ENCODE data around the gene DLGAP3.

The DLGAP3 gene

DNA sequence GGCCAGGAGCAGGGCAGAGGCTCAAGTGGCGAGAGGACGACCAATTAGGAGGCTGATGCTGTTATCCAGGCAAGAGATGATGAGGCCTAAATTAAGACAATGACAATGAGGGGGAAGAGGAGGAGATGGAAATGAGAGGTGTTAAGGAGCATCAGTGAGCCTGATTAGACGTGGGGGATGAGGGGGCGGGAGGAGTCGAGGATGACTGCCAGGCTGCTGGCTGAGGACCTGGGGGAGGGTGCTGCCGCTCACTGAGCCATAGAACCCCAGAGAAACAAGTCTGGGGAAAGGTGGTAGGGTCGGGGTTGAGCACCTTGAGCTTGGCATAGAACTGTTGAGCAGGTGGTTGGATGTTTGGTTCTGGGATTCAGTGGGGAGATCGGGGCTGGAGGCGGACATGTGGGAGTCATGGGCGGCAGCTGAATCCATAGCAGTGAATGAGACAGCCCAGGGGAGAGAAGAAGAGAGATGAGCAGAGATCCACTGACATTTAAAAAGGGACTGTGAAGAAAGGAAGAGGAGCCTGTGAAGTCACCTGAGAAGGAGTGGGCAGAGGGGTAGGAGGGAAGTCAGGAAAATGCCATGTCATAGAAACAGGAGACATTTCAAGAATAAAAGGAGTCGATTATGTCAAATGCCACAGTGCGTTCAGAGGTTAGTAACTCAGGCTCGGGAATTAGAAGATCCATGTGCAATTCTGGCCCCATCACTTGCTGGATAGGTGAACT is 28.5 kb downstream of the DLGAP3 start:
- no peak for DNase-seq

DNA sequence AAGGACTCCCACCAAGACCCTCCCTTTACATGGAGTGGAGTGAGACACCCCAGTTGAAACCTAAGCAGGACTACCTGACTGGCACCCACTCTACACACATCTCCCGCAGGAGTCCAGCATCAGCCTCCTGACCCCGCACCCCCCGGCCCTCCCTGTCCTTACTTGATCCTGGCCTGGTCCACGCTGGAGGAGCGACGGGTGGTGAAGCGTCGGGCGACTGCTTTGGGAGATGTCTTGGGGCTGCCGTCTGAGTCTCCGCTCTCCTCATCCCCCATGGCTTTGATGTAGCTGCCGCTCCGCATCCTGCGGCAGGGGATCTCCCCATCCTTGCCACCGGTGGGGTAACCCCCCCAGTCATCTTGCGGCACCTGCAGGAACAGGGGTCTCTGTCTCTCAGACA is 29.5 kb downstream of the DLGAP3 start:
- DNase-seq: no peak

DNA sequence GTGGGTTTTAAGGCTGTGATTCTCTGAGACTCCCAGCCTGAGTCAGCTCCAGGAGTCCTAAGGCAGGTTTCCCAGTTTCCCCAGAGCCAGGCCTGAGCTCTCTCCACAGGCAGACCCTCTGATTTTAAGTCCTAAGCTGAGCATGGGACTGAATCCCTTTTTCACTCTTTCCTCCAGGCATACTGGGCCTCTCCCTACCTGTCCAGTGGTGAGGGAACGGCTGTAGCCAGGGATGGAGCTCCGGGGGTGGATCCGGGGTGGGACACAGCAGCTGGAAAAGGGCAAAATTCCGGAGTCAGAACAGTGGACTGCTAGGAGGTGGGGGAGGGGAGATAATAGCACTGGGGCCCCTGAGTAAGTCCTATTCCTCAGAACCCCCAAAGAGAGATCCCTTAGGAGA is 30.0 kb downstream of the DLGAP3 start:
- DNase-seq: no peak

DNA sequence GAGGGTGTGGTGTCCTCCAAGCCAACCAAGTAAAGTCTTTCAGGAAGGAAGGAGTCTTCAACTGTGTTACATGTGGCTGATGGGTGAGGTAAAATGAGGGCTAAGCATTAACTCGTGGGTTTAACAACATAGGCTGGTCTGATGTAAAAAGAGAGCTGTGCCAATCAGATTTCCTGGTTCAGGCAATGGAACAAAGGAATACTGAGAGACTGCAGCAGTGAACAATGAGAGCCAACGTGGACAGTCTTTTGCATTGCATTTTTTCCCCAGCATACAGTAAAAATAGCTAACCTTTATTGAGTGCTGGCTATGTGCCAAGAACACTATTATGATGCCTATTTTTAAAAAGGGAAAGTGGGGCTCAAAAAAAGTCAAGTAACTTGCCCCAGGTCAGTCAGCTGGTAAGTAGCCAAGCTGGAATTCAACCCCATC is 31.1 kb downstream of the DLGAP3 start:
- DNase-seq: no peak

DNA sequence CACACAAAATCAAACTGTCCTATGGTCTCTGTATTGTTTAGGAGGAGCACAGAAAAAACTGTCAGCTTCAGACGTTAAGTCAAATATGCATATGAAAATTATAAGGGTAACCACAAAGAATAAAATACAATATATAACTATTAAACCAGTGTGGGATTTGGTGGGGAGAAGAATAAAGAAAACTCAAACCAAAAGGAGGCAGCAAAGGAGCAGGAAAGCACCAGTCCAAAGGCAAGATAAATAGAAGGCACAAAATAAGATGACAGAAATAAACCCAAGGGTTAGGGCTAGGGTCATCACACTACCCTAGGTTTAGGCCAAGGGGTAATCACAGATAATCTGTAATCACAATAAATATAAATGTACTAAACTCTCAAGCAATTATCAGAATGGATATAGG is 32.8 kb downstream of the DLGAP3 start:
- no peak for DNase-seq

DNA sequence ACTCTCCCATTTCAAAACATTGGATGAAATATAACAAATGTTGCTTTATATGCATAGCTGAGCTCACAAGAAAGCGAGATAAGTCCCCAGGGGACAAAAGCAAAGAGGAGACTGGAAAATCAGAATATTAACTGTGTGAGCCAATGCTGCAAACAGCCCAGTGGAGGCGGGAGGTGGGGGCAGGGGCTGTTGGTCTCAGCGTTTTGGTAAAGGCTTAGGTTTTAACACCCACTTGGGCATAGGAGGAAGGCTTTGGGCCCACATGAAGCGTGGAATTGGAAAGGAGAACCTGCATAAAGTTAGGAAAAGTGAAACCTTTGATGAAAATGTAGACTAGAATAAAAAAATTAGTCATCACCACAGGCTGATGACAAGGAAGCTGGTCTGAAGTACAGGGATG is 39.7 kb downstream of the DLGAP3 start:
- DNase-seq: no peak

DNA sequence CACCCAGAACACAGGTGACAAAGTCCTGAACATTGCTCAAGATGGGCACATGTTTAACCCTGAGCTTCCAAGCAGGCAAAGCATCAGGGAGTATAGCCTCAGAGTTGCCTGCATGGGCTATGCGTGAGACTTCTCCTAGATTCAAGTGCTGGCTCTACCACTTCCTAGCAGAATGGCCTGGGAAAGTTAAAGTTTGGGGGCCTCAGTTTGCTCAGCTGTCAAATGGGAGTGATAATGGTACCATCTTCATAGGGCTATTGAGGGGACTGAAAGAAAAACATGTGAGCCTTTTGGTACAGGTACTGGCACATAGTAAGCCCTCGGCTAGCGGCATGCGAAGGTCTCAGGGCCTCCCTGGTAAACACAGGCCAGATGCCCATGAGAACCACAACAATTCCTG is 41.9 kb downstream of the DLGAP3 start:
- no peak for DNase-seq

DNA sequence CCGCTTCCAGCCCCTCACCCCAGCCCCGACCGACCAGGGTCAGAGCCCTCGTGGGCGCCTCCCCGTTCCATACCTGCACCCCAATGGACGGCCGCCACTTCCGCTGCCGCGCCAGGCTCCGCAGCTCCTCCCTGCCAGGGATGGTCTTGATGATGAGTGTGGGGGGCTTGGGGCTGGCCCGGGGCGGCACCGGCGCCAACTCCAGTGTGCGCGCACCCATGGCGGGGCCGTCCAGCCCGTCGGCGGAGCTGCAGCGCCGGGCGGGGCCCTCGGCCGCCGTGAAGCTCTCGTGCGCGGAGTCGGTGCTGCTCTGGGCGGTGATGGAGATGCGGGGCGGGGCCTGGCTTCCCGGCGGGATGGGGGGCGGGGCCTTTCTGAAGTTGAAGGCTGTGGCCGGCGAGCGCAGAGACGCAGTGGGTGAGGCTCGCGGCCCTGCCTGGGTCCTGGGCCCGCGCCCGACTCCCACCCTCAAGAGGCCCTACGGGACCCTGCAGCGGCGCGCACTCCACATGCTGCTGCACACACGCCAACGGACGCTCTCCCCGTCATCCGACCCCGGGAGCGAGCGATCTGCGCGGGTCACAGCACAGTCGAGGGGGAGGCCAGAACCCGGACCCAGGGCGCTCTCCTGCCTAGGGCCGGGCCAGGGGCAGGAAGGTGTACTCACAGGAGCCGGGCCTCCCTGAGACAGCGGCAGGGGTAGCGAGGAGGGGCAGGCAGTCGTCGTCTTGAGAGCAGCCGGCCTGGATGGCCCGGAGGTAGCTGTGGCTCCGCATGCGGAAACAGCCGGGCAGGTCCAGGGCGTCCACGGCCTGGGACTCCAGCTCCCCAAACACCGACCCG is 43.8 kb downstream of the DLGAP3 start:
- DNase-seq: peak; percentile 63

DNA sequence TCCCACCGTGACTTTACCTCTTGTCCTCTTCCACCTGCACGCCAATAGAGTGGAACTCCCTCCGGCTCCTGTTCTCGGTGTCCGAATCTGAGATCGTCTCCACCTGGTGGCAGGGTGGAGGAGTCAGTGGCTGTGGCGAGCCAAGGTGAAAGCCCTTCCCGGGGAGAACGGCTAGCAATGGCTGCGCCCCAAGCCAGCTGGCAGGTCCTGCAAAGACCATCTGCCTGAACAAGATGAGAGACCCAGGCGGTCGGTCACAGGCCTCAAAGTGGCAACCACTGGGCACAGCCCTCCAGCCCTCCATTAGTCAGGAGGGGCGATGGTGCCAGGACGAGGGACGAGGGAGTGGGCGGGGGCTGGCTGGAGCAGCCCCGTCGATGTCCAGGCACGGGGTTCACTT is 44.5 kb downstream of the DLGAP3 start:
- no peak for DNase-seq

DNA sequence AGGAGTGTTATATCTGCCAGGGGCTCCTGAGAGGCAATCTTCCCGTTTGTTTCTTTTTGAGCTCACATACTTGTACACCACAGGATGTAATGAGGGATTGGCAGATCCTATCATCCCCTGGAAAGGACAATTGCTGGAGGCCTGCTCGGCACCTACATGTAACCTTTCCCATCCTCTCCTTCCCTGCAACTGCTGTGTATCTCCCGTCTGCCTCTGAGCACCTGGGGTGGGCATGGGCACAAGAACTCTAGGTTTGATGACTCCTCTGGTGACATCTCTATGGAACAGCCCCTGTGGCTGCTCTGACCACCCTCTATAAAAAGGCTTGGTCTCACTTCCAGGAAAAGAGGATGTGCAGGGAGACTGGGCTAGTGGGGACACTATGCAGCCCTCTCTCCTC is 44.9 kb downstream of the DLGAP3 start:
- DNase-seq: no peak

DNA sequence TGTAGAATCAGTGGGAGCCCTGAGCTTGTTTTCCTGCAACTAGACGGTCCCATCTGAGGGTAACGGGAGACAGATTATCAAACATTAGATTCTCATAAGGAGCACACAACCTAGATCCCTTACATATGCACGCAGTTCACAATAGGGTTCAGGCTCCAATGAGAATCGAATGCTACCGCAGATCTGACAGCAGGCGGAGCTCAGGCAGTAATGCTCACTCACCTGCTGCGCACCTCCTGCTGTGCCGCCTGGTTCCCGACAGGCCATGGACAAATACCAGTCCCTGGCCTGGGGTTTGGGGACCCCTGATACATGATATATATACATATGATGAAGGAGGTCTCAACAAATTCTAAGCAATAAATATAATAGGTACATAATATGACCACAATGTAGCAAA is 50.2 kb downstream of the DLGAP3 start:
- no peak for DNase-seq

DNA sequence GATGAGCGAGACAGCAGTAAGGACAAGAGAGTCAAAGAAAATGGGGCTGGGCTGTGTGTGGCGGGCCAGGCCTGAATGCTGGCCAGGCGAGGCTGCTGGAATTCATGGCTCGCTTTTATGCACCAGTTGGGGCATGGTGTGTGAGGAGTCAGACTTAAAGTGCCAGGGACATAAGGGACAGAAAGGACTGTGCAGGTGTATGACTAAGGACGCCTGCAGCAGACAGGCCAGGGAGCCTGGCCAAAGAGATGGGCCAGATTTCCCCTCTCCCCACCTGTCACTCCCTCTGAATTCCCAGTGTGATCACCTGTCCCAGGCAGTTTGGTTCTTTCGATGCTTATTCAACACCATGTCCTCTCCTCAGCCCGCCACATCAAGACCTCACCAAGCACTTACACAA is 53.0 kb downstream of the DLGAP3 start:
- no peak for DNase-seq

DNA sequence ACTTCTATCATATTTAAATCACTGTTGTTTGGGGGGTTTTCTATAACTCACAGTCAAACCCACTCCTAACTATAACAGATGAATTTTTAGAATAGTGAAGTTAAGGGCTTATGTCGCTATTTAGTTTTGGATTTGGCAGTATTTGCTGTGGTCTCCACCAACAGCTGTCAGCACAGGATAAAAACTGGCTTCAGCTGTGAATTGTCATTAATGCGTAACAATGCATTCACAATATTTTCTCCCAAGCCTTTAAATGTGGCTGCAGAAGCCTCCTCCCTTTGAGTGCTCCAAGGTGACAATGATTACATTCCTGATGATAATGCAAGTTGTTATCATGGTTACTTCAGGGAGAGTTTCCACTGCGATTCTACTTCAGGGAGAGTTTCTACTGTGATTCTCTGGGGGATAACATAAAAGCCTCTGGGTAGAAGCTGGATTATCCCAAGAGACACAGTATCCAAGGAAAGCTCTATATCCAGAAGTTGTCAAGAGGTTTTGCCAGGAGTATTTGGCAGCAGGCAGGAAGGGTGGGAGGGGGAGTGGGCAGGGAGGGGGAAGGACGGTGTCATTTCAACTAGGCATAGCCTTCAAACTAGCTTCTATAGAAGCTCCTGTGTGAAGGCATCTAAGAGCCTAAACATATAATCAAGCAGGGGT is 55.0 kb downstream of the DLGAP3 start:
- no peak for DNase-seq

DNA sequence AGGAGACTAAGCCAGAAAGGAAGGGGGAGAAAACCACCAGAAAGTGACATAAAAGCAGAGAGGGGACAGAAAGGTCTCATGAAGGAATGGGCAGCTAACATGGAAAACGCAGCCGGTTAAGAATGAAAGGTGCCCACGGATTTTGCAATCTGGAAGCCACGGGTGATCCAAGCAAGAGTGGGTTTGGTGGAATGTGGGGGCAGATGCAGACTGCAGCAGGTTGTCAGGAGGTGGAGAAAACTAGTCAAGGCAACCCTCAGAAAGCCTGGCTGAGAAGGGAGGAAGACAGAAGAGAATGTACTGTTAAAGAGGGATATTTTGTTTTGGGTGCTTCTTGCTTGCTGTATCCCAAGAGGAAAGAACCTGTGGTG is 57.3 kb downstream of the DLGAP3 start:
- no peak for DNase-seq

DNA sequence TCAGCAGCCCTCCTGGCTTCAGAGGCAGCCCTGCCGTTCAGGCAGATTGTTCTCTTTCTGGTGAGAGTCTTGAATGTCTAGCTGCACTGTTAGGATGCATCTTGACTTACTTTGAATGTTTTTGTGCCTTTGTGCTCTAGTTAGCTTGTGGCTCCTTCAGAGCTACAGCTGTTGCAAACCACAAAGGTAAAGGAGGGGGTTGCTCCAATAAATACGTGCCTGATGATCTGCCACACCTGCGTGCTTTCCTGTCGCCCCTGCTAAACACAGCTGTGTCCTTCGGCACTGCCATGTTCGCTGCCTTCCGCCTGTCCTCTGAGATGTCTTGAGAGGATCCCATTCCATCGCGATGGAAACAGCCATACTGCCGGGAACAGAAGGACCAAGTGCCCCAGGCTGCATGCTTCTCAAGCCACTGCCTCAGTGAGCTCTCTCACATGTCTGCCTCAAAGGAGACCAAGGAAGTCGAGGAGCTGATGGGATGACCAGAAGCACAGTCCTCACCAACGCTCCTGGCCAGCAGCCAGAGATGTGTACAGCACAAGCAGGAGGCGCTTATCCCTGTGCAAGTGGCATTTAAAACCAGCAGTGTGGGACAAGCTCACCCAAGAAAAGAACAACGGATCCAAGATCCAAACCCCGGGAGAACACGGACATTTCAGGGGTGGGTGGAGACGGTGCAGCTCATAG is 57.9 kb downstream of the DLGAP3 start:
- DNase-seq: no peak

DNA sequence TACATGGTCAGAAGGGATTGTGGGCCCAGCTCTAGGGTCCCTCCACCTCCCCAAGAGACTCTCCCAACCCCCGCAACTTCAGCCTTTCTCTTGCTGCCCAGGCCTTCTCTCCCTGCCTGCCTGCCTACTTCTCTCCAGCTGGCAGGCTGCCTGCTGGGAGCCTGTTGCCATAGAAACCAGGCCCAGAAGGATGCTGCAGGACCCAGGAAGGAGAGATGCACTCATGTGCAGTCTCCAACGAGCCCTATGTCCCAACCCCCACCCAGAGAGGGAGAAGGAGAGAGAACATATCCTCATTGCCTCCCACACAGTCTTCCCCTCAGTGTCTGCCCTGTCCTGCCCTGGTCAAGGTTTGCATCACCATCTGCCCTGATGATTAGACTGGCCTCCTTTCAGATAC is 59.1 kb downstream of the DLGAP3 start:
- no peak for DNase-seq

DNA sequence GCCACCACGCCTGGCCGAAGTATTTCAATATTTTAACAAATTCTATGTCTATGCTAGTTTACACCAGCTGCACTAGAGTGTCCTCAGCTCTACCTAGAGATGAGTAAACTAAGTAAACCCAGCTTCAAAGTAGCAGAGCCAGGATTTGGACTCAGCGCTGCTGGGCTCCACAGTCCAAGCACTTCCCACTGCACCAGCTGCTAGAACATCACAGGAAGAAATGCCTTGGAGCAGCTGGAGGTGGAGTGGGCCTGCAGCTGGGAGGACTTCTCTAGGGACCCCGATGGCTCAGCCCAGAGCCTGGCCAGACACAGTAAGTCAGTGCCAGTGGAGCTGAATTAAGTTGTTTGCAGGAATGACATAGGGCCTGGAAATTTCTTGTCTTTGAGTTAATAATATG is 59.7 kb downstream of the DLGAP3 start:
- no peak for DNase-seq

DNA sequence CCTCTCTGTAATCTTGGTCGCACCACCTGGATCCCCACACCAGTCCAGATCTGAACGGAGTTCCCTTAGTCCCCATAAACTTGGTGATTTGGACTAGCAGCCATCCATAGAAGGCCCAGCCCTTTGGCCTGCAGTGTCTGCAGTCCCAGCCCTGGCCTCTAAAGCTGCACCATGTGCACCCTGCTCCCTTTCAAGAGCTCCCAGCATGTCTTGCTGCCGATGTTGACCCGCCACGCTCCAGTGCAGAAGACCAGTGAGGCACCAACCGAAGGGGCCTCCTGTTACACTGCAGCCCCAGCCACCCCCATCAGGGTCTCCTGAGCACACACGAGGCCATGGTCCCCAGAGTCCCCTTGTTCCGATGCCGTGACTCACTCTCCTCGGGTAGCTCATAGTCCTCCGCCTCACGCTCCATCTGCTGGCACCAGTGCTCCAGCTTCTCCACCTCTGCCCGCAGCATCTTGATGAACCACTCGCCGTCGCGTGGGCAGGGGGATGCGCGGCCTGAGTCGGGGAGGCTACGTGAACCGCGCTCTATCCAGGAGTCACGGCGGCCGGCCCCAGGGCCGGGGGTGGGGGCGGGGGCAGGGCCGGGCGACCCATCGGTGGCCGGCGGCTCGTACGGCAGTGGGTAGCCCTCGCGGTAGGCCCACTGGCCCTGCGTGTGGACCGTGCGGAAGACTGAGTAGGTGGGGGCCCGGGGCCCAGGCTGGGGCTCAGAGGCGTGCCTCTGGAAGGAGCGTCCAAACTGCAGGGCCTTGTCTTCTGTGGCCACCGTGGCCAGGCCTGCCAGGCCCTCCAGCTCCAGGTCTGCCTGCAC is 61.0 kb downstream of the DLGAP3 start:
- no peak for DNase-seq

DNA sequence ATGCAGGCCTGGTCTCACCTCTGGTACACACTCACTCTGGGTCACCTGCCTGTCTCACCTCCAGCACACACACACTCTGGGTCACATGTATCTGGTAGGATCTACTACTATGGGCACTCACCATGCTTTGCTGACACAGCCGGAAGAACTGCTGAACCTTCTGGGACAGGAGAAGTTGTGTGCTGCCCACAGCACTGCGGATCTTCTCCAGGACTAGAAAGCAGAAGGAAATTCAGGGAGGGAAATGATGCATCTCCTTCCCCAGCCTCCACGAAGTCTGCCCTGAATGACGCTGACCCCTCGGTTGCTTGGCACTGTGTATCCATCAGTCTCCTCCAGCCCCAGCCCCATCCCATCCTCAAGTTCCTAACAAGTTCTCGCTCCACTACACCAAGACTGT is 62.0 kb downstream of the DLGAP3 start:
- DNase-seq: no peak

DNA sequence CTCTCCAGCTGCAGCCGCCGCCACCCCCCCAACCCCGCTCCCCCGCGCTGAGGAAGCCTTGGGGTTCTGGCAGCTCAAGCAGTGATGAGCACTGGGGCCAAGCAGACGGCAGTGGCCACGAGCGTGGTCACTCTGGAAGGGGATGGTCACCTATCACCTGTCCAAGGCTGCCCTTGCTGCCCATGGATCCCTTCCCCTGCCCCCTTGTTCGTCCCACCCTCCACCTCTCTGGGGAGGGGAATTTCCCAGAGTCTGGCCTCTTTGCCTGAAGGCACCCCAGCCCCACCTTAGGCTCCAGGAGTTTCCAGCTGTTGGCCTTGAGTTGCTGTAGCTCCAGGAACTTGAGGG is 62.7 kb downstream of the DLGAP3 start:
- DNase-seq: no peak

DNA sequence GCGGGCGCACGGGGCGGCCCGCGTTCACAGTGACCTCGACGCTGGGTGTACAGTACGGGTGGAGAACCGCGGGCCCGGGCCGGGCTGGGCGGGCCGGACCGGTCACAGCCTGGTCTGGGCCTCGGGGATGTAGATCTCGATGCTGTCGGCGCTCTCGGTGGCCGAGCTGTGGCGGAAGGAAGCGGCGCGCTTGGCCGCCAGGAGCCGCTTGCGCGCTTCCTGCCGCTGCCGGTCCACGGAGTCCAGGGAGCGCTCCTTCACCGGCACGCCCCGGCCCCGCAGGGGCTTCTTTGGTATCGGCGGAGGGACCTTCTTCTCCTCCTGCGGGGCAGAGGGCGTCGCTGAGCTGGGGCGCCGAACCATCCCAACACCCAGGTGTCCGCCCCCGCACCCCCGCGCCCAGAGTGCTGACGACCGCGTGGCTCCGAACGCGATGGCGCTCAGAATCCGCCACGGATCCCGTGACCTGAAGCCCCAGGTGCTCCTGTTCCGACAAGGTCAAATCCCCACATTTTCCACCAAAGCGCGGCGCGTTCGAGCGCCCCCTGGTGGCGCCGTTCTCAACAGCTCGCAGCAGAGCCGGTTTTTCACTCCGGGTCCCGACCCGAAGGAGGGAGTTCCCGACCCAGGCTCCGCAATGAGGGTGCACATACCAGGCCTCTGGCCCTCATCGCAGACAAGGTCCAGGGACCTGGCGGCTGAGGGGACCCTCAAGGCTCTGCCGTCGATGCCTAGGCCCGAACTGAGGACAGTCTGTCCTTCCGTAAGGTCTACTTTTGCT is 63.3 kb downstream of the DLGAP3 start:
- peak; percentile 94 for DNase-seq

DNA sequence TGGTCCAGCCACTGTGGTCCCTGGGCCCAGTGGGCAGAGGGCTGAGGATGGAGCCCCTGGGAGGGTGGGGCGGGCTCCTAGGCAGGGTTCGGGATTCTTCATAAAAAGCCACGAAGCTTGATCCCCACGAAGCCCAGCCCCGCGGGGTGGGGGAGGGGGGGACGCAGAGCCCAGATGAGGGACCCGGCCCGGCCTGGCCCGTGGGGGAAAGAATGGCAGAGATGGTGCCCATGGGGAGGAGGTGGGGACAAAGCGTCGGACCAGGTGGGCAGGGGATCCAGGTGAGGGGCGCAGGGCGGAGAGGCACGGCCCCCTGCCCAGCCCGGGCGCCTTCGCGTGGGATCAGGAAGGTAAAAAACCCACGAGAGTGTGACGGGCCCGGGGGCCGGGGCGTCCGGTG is 63.9 kb downstream of the DLGAP3 start:
- DNase-seq: peak; percentile 25

Measured in stimulated activated CD4-positive, alpha-beta T cell treated with anti-CD3 and anti-CD28 coated beads, Interleukin-12 subunit alpha, Interleukin-12 subunit beta, amount 100 ng/mL, for 4 hours (primary cell).